GM12878 (cell line): ENCODE measurements around the gene ATF3. TPM values are rescaled to one million over a fixed set of nuclear protein-coding genes. Genes with fewer than 3 reads are reported as not detected.

Experiments
- ATAC-seq: fragments of 200-7000 bp; cut with Tn5 transposase; 3 replicates; pipeline ENCODE4 v1.9.1; 2020; ENCODE audit warnings: mild to moderate bottlenecking, moderate library complexity
- BruUV-seq: library from RNA; stranded (reverse); fragments of 400-500 nt; replicated peaks from 2 replicates; lab custom pipeline; 2021; lab: Mats Ljungman, UMichigan
- CTCF ChIA-PET: fragments of 300-600 bp; sonication (Branson Sonifier 250); formaldehyde crosslinking; extraction: SDS; loops from one replicate; lab custom pipeline; 2021; ENCODE audit warnings: inconsistent platforms; lab: Yijun Ruan, JAX
- POLR2A ChIA-PET: fragments of 350-600 bp; formaldehyde crosslinking; extraction: SDS; loops from one replicate; lab custom pipeline; 2021; ENCODE audit warnings: inconsistent platforms; lab: Charles Lee
- RAD21 ChIA-PET: fragments of 300-600 bp; sonication (Branson Sonifier 250); formaldehyde crosslinking; loops from one replicate; lab custom pipeline; 2023; ENCODE audit warnings: antibody characterized with exemption; ENCODE audit not compliant: unreplicated experiment; lab: Charles Lee
- SMC1A ChIA-PET: fragments of 300-600 bp; sonication (Branson Sonifier 250); formaldehyde crosslinking; loops from one replicate; lab custom pipeline; 2023; ENCODE audit not compliant: unreplicated experiment, uncharacterized antibody; lab: Charles Lee
- DNase-seq: peaks from one replicate; pipeline ENCODE4 v3.0.0-alpha.2; 2011; ENCODE audit warnings: low read depth, low spot score
- FAIRE-seq: peaks from 3 replicates; lab custom pipeline; 2011; peaks lifted over from hg19 to GRCh38; lab: Jason Lieb, UNC
- H2AFZ ChIP-seq: 2 replicates; pipeline ENCODE4 v1.6.0; 2011; ENCODE audit warnings: low read depth, low read length, control low read depth; ENCODE audit not compliant: control insufficient read depth
- H3K27ac ChIP-seq: 2 replicates; pipeline ENCODE4 v1.5.1; 2011; ENCODE audit warnings: control low read depth; ENCODE audit not compliant: control insufficient read depth, insufficient read depth
- H3K27me3 ChIP-seq, 2 experiments: replicated peaks in 1 of 2; 2 replicates each; pipeline versions ENCODE4 v1.6.0 to v1.6.1; 2011; ENCODE audit warnings: low read length in 1 of 2; ENCODE audit not compliant: control insufficient read depth in 2 of 2, insufficient read depth in 2 of 2
- H3K36me3 ChIP-seq, 2 experiments: 2 replicates each; pipeline ENCODE4 v1.5.1; 2011; ENCODE audit warnings: low read length in 1 of 2; ENCODE audit not compliant: control insufficient read depth in 2 of 2, insufficient read depth in 2 of 2
- H3K4me1 ChIP-seq: 2 replicates; pipeline ENCODE4 v1.6.1; 2011; ENCODE audit warnings: mild to moderate bottlenecking, low read length, moderate library complexity, mixed read lengths; ENCODE audit not compliant: control insufficient read depth, insufficient read depth
- H3K4me2 ChIP-seq: 2 replicates; pipeline ENCODE4 v1.6.0; 2011; ENCODE audit warnings: control low read depth; ENCODE audit not compliant: control insufficient read depth, insufficient read depth
- H3K4me3 ChIP-seq: fragments of 200-600 bp; sonication (generic); 2 replicates; pipeline ENCODE4 v1.5.1; 2016
- H3K79me2 ChIP-seq: 2 replicates; pipeline ENCODE4 v1.6.0; 2011; ENCODE audit warnings: low read length; ENCODE audit not compliant: control insufficient read depth, insufficient read depth
- H3K9ac ChIP-seq: 2 replicates; pipeline ENCODE4 v1.8.0; 2011; ENCODE audit warnings: low read length, control low read depth, mixed read lengths; ENCODE audit not compliant: control insufficient read depth, insufficient read depth
- H3K9me3 ChIP-seq: replicated peaks from 3 replicates; pipeline ENCODE4 v1.5.1; 2011; ENCODE audit warnings: mild to moderate bottlenecking, low read length; ENCODE audit not compliant: control insufficient read depth, insufficient read depth
- H4K20me1 ChIP-seq: 2 replicates; pipeline ENCODE4 v1.6.0; 2011; ENCODE audit not compliant: control insufficient read depth, insufficient read depth
- CHD2 ChIP-seq: IDR thresholded peaks from 2 replicates; pipeline ENCODE4 v1.6.1; 2011; ENCODE audit warnings: low read depth, low read length, improper control_type of control experiment, borderline replicate concordance
- KDM1A ChIP-seq: fragments of 200-600 bp; sonication (generic); IDR thresholded peaks from 2 replicates; pipeline ENCODE4 v1.6.1; 2016; ENCODE audit warnings: borderline replicate concordance
- RBBP5 ChIP-seq: fragments of 200-600 bp; sonication (generic); conservative IDR thresholded peaks from 2 replicates; pipeline ENCODE4 v1.6.1; 2016
- WGBS: methylation state at CpG from one replicate; pipeline ENCODE4 v1.1.6; 2016; ENCODE audit warnings: low lambda C conversion rate; ENCODE audit not compliant: insufficient replicate concordance, insufficient coverage; ENCODE audit errors: missing lambda C conversion rate; 5-methylcytosine and 5-hydroxymethylcytosine counted together
- in situ Hi-C: fragments of 300-500 bp; cut with MboI; formaldehyde crosslinking; loops from 9 replicates; pipeline ENCODE4 v1.14.3; 2018; ENCODE audit warnings: mixed read lengths
- intact Hi-C: fragments of 100-400 bp; cut with micrococcal nuclease; formaldehyde crosslinking; loops from one replicate; pipeline ENCODE4 v1.14.2; 2022; ENCODE audit not compliant: unreplicated experiment
- polyA plus RNA-seq, 11 experiments: library from polyadenylated mRNA; depleted of rRNA in 4 of 11; unstranded in 6 of 11; stranded (reverse) in 5 of 11; fragments of >200 nt; fragmentation: Nextera tagmentation in 4 of 11; fragmentation: Illumina TruSeq in 1 of 11; extraction: Ambion mirVana in 4 of 11; extraction: Trizol in 1 of 11; gene quantifications; 1 replicate in 1 of 11; 2 replicates in 10 of 11; pipeline versions ENCODE4 v1.2.1 to v1.2.3, GENCODE V29; 2011 to 2016; ENCODE audit warnings: inconsistent platforms in 2 of 11, missing spikeins in 2 of 11, low read depth in 1 of 11
- total RNA-seq, 4 experiments: library from RNA; depleted of rRNA in 3 of 4; stranded (reverse); fragments of >200 nt in 3 of 4; fragmentation: Illumina TruSeq in 1 of 4; extraction: Trizol in 1 of 4; gene quantifications; 2 replicates each; pipeline versions ENCODE4 v1.2.1 to v1.2.3, GENCODE V29; 2013 to 2021
- TF ChIP-seq, protein P1 (sequence below): IDR thresholded peaks from 2 replicates; pipeline ENCODE4 v1.6.1; 2011; ENCODE audit warnings: low read depth, low read length, improper control_type of control experiment, borderline replicate concordance
- TF ChIP-seq, protein P2 (sequence below): IDR thresholded peaks from 2 replicates; pipeline ENCODE4 v1.6.1; 2012; ENCODE audit warnings: improper control_type of control experiment, low read depth, low read length; ENCODE audit not compliant: insufficient replicate concordance

ATF3 gene
- total and polyA plus RNA-seq, 10 of the 15 experiments (the other 5 are each of a cell fraction or from before 2014, with no cell fraction given): 3.0 to 13.9 (median 8.3) TPM

DNA sequence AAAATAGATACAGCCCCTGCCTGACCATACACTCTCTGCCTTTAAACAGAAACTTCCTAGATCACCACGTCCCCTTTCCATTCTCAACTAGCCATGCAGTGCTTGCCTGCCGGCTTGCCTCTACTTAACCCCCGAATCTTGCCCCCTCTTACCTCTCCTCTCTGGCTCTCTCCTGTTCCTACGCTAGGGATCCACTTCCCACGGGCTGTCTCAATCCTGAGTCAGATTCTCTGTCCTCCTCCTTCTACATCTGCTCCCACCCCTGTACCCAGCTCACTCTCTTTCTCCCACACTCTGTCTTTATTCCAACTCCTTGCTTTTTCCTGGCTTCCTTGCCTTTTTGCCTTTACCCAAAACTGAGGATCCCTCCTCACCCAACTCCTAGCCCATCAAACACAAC, 29.3 kb downstream of the ATF3 start:
- DNase-seq (no peak), FAIRE-seq (no peak), ATAC-seq (no peak)
- POLR2A ChIA-PET: no interaction called here
- Histone ChIP-seq H3K9ac (no peak overlapping the region), H3K27ac (no peak overlapping the region), H3K4me2 (no peak overlapping the region), H3K4me3 (no peak overlapping the region), H3K27me3 (no peaks in the 10 kb centered on the region), H3K36me3 (no peaks in the 10 kb centered on the region), H3K79me2 (no peaks in the 10 kb centered on the region), H3K9me3 (peaks cover 4% of the 10 kb centered on the region), H2AFZ (no peak overlapping the region), H4K20me1 (no peaks in the 10 kb centered on the region), H3K4me1 (peaks cover 30% of the 10 kb centered on the region)
- RAD21 ChIA-PET: no interaction called here
- SMC1A ChIA-PET: interaction anchor here (1.3 kb wide), 1 partner anchor 143 kb away, joined by 3 read pairs; no protein-coding TSS in a partner anchor
- CTCF ChIA-PET: interaction anchor here (1.7 kb wide), 1 partner anchor 24 kb away, joined by 4 read pairs; no protein-coding TSS in a partner anchor
- in situ Hi-C loops: no loop called here
- TF ChIP-seq, protein P1, sequence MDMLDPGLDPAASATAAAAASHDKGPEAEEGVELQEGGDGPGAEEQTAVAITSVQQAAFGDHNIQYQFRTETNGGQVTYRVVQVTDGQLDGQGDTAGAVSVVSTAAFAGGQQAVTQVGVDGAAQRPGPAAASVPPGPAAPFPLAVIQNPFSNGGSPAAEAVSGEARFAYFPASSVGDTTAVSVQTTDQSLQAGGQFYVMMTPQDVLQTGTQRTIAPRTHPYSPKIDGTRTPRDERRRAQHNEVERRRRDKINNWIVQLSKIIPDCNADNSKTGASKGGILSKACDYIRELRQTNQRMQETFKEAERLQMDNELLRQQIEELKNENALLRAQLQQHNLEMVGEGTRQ: no peak
- TF ChIP-seq RBBP5 (no peak), KDM1A (no peak), CHD2 (no peak)
- TF ChIP-seq, protein P2, sequence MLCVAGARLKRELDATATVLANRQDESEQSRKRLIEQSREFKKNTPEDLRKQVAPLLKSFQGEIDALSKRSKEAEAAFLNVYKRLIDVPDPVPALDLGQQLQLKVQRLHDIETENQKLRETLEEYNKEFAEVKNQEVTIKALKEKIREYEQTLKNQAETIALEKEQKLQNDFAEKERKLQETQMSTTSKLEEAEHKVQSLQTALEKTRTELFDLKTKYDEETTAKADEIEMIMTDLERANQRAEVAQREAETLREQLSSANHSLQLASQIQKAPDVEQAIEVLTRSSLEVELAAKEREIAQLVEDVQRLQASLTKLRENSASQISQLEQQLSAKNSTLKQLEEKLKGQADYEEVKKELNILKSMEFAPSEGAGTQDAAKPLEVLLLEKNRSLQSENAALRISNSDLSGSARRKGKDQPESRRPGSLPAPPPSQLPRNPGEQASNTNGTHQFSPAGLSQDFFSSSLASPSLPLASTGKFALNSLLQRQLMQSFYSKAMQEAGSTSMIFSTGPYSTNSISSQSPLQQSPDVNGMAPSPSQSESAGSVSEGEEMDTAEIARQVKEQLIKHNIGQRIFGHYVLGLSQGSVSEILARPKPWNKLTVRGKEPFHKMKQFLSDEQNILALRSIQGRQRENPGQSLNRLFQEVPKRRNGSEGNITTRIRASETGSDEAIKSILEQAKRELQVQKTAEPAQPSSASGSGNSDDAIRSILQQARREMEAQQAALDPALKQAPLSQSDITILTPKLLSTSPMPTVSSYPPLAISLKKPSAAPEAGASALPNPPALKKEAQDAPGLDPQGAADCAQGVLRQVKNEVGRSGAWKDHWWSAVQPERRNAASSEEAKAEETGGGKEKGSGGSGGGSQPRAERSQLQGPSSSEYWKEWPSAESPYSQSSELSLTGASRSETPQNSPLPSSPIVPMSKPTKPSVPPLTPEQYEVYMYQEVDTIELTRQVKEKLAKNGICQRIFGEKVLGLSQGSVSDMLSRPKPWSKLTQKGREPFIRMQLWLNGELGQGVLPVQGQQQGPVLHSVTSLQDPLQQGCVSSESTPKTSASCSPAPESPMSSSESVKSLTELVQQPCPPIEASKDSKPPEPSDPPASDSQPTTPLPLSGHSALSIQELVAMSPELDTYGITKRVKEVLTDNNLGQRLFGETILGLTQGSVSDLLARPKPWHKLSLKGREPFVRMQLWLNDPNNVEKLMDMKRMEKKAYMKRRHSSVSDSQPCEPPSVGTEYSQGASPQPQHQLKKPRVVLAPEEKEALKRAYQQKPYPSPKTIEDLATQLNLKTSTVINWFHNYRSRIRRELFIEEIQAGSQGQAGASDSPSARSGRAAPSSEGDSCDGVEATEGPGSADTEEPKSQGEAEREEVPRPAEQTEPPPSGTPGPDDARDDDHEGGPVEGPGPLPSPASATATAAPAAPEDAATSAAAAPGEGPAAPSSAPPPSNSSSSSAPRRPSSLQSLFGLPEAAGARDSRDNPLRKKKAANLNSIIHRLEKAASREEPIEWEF: no peak
- WGBS: 77% methylated on average over 5 of the region's 5 CpGs
- intact Hi-C loops: no loop called here
- no TSS peak for BruUV-seq
